GM21423 (cell line): ENCODE results near the gene TBC1D5.
A peak's percentile ranks its signal among the peaks of the same experiment; 100 is the strongest.
"Not testable (repeated sequence)": the region's sequence is repeated elsewhere in the genome, so short reads cannot be mapped to it uniquely, and the experiment has no call there.

Experiments used
- ATAC-seq: cut with Tn5 transposase; IDR thresholded peaks from one replicate; pipeline ENCODE4 v1.9.1; 2021; ENCODE audit warnings: mild to moderate bottlenecking, moderate library complexity; ENCODE audit not compliant: unreplicated experiment

The TBC1D5 gene

DNA sequence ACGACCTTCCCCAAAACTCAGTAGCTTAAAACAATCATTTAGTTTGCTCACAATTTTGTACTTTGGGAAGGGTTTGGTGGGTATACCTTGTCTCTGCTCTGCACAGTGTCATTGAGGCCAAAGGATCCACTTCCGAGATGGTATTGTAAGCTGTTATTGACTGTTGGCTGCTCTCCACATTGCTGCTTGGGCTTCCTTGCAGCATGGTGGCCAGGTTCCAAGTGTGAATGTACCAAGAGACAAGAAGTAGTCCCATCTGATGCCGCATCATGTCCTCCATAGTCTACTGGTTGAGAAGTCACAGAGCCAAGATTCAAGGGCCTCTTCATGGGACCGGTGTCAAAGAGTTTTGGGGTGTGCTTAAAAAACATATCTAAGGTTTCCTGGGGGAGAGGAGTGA is 589.2 kb downstream of the TBC1D5 start:
- no peak for ATAC-seq

DNA sequence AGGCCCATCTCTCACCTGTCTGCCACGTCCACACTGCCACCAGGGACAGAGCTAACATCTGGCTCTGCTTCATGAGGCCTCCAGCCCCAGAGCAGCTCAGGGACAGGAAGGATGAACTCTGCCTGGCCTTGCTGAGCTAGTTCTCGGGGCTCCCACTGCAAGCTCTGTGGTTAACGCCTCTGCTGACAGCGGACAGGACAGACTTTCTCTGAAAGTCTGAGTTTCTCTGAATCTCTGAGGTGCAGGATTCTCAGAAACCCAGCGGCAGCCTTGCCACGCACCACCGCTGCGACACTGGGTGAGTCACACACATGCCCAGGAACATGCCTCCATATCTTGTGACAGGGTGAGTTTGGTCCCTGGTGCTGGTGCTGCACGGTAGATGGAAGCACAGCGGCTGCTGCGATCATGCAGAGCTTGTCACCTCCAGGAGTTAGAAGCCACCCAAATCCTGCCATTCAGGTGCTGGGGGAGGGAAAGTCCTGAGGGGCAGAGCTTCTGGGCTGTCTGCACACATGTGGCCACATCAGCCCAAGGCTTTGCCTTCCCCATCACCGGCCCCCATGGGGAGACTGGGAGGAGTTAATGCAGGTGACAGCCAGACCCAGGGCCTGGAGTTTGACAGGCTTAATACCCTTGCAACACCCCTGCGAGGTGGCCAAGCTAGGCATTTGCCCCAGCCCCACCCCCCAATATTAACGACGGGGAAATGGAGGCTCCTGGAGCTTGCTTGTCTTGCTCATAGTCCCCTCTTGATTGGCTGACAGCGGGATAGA is 590.6 kb downstream of the TBC1D5 start:
- peak; percentile 97 for ATAC-seq

DNA sequence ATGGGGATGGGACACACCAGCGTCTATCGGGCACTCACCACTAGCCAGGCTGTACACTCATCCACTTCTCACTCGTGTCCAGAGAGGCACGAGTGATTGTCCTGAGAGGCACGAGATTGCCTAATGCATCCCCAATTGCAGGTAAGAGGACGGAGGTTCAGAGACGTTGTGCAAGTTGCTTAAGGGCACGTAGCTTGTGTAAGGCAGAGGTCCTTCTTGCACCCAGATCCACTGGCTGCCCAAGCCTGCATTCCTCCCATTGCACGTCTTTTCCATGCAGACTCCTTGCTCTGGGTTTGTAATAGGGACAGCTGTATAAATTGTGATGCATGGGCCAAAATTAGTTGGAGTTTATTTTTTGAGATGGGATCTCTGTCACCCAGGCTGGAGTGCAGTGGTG is 593.4 kb downstream of the TBC1D5 start:
- ATAC-seq, result no peak

DNA sequence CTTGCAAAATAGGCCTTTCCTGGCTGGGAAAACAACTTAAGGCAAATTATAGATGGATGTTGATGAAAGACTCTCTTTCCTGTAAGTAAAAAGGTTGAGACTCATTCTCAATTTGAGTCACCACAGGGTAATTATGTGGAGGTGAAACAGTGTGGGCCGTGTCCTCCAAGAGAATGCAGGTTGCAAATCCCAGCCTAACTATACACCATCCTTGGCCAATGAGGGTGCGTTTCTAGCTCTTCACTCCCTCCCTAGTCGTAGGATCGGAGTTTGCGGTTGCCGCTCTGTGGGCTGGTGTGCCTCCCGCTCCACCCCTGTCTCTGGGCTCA is 597.8 kb downstream of the TBC1D5 start:
- ATAC-seq, result no peak

DNA sequence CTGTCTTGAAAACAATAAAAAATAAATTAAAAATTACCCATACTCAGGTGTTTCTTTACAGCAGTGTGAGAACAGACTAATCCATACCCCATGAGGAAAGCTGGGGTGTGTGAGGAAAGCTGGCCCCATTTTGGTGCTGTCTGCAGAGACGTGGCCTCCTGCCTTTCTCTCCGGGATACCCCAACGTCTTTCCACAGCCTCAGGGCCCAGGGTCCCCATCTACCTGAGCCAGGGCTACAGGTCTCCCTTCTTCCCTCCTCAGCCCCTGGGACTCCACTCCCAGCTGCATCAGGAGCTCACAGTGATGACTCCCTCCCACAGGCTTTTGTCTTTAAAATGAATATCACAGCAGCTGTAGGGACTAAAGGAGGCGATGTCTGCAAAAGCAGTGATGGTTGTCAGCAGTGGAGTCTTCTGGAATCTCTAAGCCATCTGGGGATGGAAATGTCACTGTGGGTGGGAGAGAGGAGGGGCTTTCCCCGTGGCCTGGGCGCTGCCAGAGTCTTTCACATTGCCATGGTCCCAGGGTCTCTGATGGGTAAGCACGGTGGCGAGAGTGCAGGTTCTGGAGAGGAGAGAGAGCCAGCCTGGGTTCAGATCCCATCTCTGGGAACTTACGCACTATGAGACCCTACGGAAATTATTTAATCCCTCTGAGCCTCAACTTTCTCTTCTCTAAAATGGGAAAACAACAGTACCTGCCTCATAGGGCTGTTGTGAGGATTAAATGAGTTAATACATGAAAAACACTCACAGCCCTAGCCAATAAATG is 598.4 kb downstream of the TBC1D5 start:
- no peak for ATAC-seq

DNA sequence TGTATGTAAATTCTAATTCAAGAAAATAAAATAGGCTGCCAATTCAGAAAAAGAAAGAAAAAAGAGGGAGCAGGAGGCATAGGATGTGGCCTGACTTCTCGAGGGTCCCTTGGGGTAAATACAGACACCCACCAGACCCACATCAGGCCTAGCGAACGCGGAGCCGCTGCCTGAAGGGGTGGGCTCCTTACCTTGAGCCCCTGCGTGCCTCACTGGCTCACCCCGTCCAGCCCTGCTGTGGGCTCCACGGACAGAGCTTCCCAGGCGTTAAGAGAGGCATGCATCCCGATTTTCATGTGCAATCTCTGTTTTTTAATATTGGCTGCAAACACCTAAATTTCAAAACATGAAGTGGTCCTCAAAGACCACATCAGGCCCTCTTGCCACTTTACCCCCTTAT is 599.9 kb downstream of the TBC1D5 start:
- ATAC-seq, result no peak

DNA sequence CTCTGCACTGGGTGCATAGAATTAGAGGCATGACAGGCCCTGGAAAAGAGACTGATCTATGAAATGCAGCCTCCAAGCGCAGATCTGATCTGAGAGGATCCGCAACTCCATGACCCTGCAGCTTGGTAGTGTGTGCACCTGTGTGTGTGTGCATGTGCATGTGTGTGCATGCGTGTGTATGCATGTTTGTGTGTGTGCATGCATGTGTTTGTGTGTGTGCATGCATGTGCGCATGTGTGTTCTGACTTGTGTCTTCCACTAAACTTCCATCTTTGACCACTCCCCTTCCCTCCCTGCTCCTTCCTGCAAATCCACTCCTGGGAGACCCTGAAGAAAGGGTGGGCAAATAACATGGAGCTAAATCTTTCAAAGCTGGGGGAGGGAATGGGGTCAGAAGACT is 600.7 kb downstream of the TBC1D5 start:
- ATAC-seq, result no peak

DNA sequence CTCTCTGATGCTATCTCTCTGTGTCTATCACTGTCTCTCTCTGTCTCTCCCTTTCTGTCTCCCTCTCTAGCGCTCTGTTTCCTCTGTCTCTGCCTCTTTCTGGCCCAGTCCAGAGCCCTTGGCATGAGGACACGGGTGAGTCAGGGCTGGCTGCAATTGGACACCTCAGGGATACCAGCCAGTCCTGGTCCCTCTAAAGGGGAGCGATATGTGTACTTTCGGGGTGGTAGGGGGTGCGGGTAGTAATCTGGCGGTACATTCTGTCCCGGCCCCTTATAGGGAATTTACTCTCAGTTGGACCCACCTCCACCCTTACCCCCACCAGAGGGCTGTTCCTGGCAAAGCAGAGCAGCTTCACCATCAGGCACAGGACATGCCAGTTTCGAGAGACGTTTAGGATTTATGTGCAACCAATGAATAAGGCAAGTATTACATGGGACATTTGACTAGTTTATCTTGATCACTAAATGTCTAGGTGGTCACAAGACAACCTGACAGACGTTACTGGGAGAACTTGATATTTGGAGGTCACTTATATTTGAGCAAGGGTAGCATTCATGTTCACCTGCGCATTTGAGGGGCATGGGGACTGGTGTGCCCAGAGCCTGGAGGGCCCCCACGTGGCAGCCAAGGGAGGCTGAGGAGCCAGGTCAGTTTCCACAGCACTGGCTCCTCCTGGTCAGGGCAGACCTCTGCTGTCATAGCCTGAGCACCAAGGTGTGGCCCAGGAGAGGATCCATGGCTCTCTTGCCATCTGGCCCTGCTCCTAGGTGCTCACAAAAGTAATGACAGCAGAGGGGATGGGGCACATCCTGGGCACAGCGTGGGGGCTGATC is 601.5 kb downstream of the TBC1D5 start:
- no peak for ATAC-seq

DNA sequence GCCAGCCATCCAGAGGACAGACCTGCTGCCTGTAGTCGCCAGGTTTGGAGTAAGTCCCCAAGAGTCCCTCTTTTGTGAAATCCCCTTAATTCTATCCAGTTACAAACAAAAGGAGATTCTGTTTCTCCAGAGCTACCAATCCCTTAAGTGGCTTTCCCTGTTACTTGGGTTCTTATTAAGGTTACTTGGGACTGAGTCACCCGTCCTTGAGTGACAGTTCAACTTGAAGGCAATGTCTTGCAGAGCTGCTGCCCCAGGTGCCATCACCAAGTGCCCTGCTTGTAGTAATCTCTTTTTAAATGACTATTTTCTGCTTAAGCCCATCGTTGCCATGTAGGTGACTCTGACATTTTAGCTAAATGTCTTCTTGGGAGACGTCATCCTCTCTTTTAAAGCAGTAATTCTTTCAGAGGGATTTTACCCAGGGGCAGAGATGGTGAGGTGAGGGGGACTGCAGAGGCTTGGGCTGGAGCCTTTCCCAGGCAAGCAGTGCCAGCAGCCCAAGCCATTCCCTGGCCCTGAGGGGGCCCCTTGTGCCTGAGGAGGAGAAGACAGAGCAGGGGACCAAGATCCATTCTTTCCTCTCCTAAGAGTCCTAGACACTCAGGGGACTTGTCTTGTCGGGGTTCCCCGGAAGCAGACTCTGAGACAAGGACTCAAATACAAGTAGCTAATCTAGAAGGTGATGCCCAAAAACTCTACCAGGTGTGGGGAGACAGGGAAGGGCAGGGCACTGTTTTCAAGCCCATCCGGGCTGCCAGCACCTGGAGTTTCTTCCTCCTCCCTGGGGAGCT is 604.0 kb downstream of the TBC1D5 start:
- ATAC-seq, result no peak

DNA sequence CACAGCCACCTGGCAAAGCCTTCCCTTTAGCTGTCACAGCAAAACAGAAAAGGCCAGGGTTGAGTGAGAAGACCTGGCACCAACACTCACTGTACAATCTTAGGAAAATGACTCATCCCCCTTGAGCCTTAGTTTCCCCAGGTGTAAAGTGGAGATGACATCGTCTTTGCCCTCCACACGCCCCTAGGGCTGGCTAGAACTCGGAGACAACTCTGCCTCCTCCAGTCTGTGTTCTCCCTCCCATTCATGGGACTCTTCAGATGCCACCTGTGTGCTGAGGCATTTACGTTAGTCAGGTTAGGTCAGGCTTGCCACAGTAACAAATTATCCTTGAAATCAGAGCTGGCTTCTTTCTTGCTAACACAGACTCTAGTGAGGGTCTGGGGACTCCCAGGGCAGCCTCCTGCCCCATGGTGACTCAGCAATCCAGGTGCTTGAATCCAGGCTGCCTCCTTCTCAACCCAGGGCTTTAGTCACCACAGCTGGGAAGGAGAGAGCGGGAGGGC is 605.1 kb downstream of the TBC1D5 start:
- no peak for ATAC-seq

DNA sequence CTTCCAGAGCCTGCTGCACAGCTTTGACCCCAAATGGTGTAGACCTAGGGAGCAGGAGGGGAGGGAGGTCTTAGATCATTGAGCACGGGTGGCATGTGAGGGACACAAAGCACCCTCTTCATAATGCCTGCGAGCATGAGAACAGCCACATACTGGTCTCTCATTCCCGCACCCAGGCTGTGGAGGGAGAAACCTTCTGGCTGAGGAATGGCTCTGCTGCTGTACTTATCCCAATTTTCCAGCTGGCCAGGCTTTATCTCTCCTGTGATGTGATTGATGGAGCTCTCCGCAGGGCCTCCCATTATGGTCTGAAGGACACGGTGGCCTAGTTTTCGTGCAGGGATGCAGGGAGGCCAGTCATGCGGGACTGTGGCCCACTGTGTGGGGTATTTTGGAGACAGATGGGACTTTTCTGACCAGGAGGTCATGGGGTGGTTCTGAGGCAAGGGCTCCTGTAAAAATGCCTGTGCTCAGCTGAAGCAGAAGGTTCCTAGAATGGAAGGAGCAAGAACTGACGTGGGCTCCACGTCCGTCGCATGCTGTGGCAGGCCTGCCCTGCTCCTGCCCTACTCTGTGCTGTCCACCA is 606.2 kb downstream of the TBC1D5 start:
- ATAC-seq, result no peak

DNA sequence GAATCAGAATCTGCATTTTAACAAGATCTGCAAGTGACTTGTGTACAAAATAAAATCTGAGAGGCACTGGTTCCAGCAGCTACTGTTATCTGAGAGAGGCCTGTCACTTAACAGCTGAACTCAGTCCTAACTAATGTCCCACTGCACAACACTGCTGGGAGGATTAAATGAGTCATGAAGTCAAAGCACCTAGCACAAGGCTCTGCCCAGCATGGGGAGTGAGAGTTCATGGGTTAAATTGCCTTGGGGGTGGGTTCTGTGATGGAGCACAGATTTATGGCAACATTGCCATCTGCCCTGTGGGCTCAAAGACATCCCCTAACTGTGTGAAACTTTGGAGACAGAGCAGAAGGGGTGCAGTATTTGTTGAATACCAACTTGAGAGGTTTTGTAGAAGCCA is 606.7 kb downstream of the TBC1D5 start:
- no peak for ATAC-seq

DNA sequence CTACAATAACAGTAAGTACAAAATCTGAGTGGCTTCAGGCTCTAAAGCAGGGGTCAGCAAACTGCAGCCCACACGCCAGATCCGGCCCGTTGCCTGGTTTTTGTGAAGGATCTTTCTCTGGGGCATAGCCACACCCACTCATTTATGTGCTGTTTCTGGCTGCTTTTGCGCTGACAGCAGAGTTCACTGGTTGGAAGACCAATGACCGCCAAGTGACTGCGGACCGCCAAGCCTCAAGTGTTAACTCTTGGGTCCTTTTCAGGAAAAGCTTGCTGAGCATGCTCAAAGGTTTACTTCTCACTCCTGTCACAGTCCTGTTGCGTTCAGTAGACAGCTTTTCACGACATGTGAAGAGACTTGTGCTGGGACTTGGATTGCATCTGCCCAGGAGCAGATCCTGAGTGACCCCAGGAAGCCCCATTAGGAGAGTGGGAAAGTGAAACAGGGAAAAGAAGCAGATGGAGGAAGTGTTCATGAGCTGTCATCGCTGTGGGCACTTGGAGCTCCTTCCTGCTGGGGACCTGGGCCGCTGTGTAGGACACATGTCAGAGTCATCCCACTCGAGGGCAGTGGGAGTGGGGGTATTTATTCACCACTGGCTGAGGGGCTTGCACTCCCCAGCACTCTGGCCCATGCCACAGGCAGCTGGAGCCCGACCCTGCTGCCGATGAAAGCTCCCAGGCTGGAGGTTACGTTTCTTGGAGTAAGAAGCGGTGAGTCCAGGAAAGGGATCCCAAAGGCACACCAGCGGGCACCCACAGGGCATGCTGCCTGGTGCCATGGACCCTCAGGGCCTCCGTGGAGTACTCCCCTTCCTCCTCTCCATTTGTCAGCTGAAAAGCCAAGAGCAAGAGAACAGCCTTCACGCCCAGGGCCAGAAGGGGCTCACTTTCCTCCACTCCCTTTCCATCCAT is 608.5 kb downstream of the TBC1D5 start:
- ATAC-seq, result no peak

DNA sequence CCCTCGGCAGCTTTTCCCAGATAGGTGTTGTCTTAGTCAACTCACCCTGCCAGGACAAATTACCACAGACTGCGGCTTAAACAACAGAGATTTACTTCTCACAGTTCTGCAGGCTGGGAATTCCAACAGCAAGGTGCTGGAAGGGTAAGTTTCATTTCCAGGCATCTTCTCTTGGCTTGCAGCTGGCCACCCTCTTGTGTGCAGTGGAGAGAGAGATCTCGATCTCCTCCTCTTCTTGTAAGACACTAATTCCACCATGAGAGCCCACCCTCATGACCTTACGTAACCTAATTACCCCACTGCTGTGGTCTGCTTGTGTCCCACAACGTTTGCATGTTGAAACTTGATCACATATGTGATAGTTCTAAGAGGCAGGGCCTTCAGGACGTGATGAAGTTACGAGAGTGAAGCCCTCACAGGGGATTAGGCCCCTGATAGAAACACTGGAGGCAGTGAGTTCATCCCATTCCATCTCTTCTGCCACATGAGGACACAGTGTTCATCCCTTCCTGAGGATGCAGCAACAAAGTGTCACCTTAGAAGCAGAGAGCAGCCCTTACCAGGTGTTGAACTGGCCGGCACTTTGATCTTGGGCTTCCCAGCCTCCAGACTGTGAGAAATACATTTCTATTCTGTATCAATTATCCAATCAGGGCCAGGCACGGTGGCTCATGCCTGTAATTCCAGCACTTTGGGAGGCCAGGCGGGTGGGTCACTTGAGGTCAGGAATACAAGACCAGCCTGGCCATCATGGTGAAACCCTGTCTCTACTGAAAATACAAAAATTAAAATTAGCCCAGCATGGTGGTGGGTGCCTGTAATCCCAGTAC is 609.9 kb downstream of the TBC1D5 start:
- no peak for ATAC-seq

DNA sequence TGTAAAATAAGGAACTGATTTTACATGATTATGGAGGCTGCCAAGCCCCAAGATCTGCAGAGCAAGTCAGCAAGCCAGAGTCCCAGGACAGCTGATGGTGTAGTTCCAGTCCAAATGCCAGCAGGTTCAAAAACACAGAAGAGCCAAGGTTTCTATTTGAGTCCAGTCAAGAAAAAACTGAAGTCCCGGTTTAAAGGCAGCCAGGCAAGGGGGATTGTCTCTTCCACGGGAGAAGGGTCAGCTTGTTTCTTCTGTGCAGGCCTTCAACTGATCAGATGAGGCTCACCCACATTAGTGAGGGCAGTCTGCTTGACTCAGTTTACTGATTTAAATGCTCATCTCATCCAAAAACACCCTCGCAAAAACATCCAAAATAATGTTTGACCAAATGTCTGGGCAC is 611.5 kb downstream of the TBC1D5 start:
- ATAC-seq, result no peak

DNA sequence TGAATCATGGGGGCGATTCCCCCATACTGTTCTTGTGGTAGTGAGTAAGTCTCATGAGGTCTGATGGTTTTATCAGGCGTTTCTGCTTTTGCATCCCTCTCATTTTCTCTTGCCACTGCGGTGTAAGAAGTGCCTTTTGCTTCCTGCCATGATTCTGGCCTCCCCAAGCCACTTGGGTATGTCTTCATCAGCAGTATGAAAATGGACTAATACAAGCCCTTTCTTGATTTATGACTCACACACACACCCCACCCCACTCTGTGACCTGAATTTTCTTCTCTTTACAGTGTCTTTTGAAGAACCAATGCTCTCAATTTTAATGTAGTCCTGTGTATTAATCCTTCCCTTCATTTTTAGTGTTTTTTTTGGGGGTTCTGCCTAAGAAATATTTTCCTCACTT is 612.9 kb downstream of the TBC1D5 start:
- ATAC-seq, result no peak

DNA sequence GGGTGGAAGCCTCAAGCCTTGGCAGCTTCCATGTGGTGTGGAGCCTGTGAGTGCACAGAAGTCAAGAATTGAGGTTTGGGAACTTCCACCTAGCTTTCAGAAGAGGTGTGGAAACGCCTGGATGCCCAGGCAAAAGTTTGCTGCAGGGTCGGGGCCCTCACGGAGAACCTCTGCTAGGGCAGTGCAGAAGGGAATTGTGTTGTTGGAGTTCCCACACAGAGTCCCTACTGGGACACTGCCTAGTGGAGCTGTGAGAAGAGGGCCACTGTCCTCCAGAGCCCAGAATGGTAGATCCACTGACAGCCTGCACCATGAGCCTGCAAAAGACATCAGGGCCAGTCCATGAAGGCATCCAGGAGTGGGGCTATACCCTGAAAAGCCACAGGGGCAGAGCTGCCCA is 613.8 kb downstream of the TBC1D5 start:
- not testable (repeated sequence) for ATAC-seq

DNA sequence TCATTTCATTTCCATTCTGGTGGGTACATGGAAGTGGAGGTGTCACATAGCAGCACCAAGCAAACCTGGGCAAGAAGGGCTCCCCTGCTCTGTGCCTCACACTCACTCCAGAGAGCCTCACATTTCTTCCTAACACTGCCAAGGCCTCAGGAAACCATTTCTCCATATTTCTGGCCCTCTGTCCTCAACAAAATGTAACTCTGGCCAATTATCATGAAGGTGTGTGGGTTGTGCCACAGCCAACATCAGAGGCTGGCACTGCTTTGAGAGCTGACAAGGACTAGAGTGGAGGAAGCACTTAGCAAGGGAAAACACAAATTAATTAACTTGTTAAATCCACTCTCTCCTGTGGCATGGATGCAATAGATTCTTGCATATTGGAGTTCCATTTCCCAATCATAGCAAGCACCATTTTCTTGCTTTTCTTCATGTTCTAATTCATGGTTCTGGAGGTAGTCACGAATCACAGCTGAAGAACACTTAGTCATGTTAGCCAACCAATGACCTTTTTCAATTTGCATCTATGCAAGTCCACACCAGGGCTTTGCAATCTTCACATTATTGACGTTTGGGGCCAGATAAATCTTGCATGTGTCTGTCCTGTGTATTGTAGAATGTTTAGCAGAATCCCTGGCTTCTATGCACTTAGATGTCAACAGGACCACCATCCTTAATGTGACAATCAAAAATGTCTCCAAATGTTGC is 616.5 kb downstream of the TBC1D5 start:
- no peak for ATAC-seq
